Stimulated activated CD8-positive, alpha-beta memory T cell treated with anti-CD3 and anti-CD28 coated beads, Interleukin-7, amount 100 ng/mL, for 24 hours (primary cell): ENCODE measurements around the gene TAC1.
"Not testable (repeated sequence)": the region's sequence is repeated elsewhere in the genome, so short reads cannot be mapped to it uniquely, and the experiment has no call there.

ENCODE experiments used
- DNase-seq: peaks from one replicate; pipeline ENCODE4 v3.0.0-alpha.2; 2020; ENCODE audit warnings: low read depth

The TAC1 gene

GRCh38 chr7:97731736-97732564, at the start of gene TAC1:
TAC1 (plus strand) TSS chr7:97732086; CDS start chr7:97732613, 527 bp downstream.
- no peak for DNase-seq

GRCh38 chr7:97685952-97686351, 45.9 kb upstream of the TAC1 start:
- DNase-seq, result no peak

GRCh38 chr7:97693586-97693985, 38.3 kb upstream of the TAC1 start:
- no peak for DNase-seq

GRCh38 chr7:97694355-97694754, 37.5 kb upstream of the TAC1 start:
- no peak for DNase-seq

- DNase-seq, result no peak
Observed at GRCh38 chr7:97697396-97697795, 34.5 kb upstream of the TAC1 start.

- DNase-seq, result no peak
Observed at GRCh38 chr7:97722386-97722785, 9.5 kb upstream of the TAC1 start.

- DNase-seq, result no peak
Observed at GRCh38 chr7:97732565-97733275, 834 bp downstream of the TAC1 start.

GRCh38 chr7:97733276-97734161, 1.6 kb downstream of the TAC1 start:
- DNase-seq, result no peak

- DNase-seq, result no peak
Observed at GRCh38 chr7:97734255-97734654, 2.4 kb downstream of the TAC1 start.

- DNase-seq, result no peak
Observed at GRCh38 chr7:97735075-97735474, 3.2 kb downstream of the TAC1 start.

- no peak for DNase-seq
Observed at GRCh38 chr7:97748482-97748881, 16.6 kb downstream of the TAC1 start.

- DNase-seq, result no peak
Observed at GRCh38 chr7:97751566-97751965, 19.7 kb downstream of the TAC1 start.

- DNase-seq, result no peak
Observed at GRCh38 chr7:97752215-97752614, 20.3 kb downstream of the TAC1 start.

- no peak for DNase-seq
Observed at GRCh38 chr7:97757824-97758223, 25.9 kb downstream of the TAC1 start.

- no peak for DNase-seq
Observed at GRCh38 chr7:97770850-97771249, 39.0 kb downstream of the TAC1 start.

GRCh38 chr7:97771576-97771975, 39.7 kb downstream of the TAC1 start:
- no peak for DNase-seq

GRCh38 chr7:97772045-97772901, 40.4 kb downstream of the TAC1 start:
- DNase-seq, result no peak

GRCh38 chr7:97786398-97786797, 54.5 kb downstream of the TAC1 start:
- not testable (repeated sequence) for DNase-seq
